ENCODE measurements around the gene RBM25.
"Not testable (repeated sequence)": the region's sequence is repeated elsewhere in the genome, so short reads cannot be mapped to it uniquely, and the experiment has no call there.

Gene RBM25

GRCh38 chr14:73168691-73169090 lies 110.4 kb downstream of the RBM25 start:
- no peak for TF ChIP-seq CTCF (IDR thresholded peaks at IDR 0.05)
- H3K4me3 ChIP-seq: no peak overlapping the region
- no peak for DNase-seq (ENCODE audit: low spot score)

GRCh38 chr14:73169855-73170254 lies 111.5 kb downstream of the RBM25 start:
- DNase-seq (ENCODE audit: low spot score); H3K4me3 ChIP-seq; H3K27ac ChIP-seq: not testable (repeated sequence)

More at GRCh38 chr14:73168691-73169090, 110.4 kb downstream of the RBM25 start:
- no peak overlapping the region for H3K27ac ChIP-seq

- no peak for DNase-seq (ENCODE audit: low spot score)
- TF ChIP-seq CTCF (IDR thresholded peaks at IDR 0.05): no peak
- H3K27ac ChIP-seq: no peak overlapping the region
- no peak overlapping the region for H3K4me3 ChIP-seq
Measured at GRCh38 chr14:73170686-73171085, 112.4 kb downstream of the RBM25 start.

GRCh38 chr14:73172500-73172899 lies 114.2 kb downstream of the RBM25 start:
- no peak for DNase-seq (ENCODE audit: low spot score)
- no peak for TF ChIP-seq CTCF (IDR thresholded peaks at IDR 0.05)
- H3K27ac ChIP-seq: no peak overlapping the region
- H3K4me3 ChIP-seq: no peak overlapping the region

GRCh38 chr14:73173092-73173735 lies 114.9 kb downstream of the RBM25 start:
- no peak for DNase-seq (ENCODE audit: low spot score)
- H3K27ac ChIP-seq: no peak overlapping the region

More at GRCh38 chr14:73173092-73173735, 114.9 kb downstream of the RBM25 start:
- H3K4me3 ChIP-seq: no peak overlapping the region
- no peak for TF ChIP-seq CTCF (IDR thresholded peaks at IDR 0.05)
